OCI-LY1 (cell line): Measurements from ENCODE around the gene WIPF3.

Source experiments
- H2AFZ ChIP-seq: fragments of 200-600 bp; sonication (generic), shearing (Covaris generic); 2 replicates; pipeline ENCODE4 v1.6.0; 2014; ENCODE audit warnings: antibody characterized with exemption, mild to moderate bottlenecking, low read length
- H3F3A ChIP-seq: fragments of 200-600 bp; sonication (generic), shearing (Covaris generic); 2 replicates; pipeline ENCODE4 v1.6.0; 2014; ENCODE audit warnings: mild to moderate bottlenecking, antibody characterized with exemption, low read length, moderate library complexity; ENCODE audit not compliant: insufficient read depth
- H3K27ac ChIP-seq: fragments of 200-600 bp; sonication (generic); 2 replicates; pipeline ENCODE4 v1.5.1; 2014; ENCODE audit warnings: low read length, mixed run types, mild to moderate bottlenecking, low read depth; ENCODE audit not compliant: poor library complexity, severe bottlenecking
- H3K27me3 ChIP-seq: fragments of 200-600 bp; sonication (generic); 2 replicates; pipeline ENCODE4 v1.6.0; 2014; ENCODE audit warnings: antibody characterized with exemption, mild to moderate bottlenecking, low read length, moderate library complexity; ENCODE audit not compliant: insufficient read depth
- H3K36me3 ChIP-seq: fragments of 200-600 bp; sonication (generic); 2 replicates; pipeline ENCODE4 v1.6.1; 2014; ENCODE audit warnings: mild to moderate bottlenecking, antibody characterized with exemption, low read length, moderate library complexity, mixed read lengths; ENCODE audit not compliant: insufficient read depth
- H3K4me1 ChIP-seq: fragments of 200-600 bp; sonication (generic); 2 replicates; pipeline ENCODE4 v1.5.1; 2014; ENCODE audit warnings: mild to moderate bottlenecking, low read length, moderate library complexity; ENCODE audit not compliant: insufficient read depth, severe bottlenecking
- H3K4me2 ChIP-seq: fragments of 200-600 bp; sonication (generic), shearing (Covaris generic); 2 replicates; pipeline ENCODE4 v1.6.1; 2014; ENCODE audit warnings: low read length
- H3K4me3 ChIP-seq: fragments of 200-600 bp; sonication (generic); 2 replicates; pipeline ENCODE4 v1.5.1; 2014; ENCODE audit warnings: low read length, low read depth, mild to moderate bottlenecking, mixed read lengths; ENCODE audit not compliant: poor library complexity, severe bottlenecking
- H3K79me2 ChIP-seq: fragments of 200-600 bp; shearing (Covaris generic); 2 replicates; pipeline ENCODE4 v1.6.1; 2016; ENCODE audit warnings: mixed run types, low read length, mixed read lengths; ENCODE audit not compliant: insufficient read depth
- H3K9ac ChIP-seq: fragments of 200-600 bp; sonication (generic), shearing (Covaris generic); 2 replicates; pipeline ENCODE4 v1.6.1; 2014; ENCODE audit warnings: mild to moderate bottlenecking, low read length, mixed read lengths
- H3K9me2 ChIP-seq: fragments of 200-600 bp; sonication (generic), shearing (Covaris generic); 2 replicates; pipeline ENCODE4 v1.6.1; 2014; ENCODE audit warnings: low read depth, mild to moderate bottlenecking, low read length, mixed read lengths
- H3K9me3 ChIP-seq: fragments of 200-600 bp; shearing (Covaris generic); 2 replicates; pipeline ENCODE4 v1.6.1; 2014; ENCODE audit warnings: low read length, mixed read lengths
- H4K20me1 ChIP-seq: fragments of 200-600 bp; sonication (generic), shearing (Covaris generic); 2 replicates; pipeline ENCODE4 v1.6.0; 2016; ENCODE audit warnings: mild to moderate bottlenecking, low read length; ENCODE audit not compliant: insufficient read depth
- EZH2 ChIP-seq: fragments of 200-600 bp; sonication (generic), shearing (Covaris generic); IDR thresholded peaks from 2 replicates; pipeline ENCODE4 v1.8.0; 2017; ENCODE audit warnings: borderline replicate concordance, mixed run types, mild to moderate bottlenecking, antibody characterized with exemption, low read length, moderate library complexity, mixed read lengths
- TF ChIP-seq, protein P1 (sequence below): fragments of 200-600 bp; sonication (generic), shearing (Covaris generic); IDR thresholded peaks from 2 replicates; pipeline ENCODE4 v1.5.1; 2017; ENCODE audit warnings: mild to moderate bottlenecking, antibody characterized with exemption, low read length, moderate library complexity, mixed read lengths

Gene WIPF3

DNA sequence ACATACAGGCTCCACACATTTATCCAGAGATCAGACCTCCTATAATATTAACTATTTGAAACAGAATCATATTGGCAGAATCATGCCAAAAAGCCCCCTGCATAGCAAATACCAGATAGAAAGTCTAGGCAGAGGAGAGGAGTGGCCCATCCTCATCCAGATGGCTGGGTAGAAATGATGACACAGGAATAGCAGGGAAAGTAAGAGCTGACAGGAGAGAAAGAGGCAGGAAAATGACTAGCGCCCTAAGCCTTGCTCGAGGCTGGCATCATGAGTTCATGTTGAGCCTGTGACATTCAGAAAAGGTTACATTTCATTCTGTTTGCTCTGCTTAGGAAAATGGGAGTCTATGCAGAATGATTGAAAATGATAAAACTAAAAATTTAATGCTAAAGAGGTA lies 27.6 kb downstream of the WIPF3 start:
- Histone ChIP-seq H3K9ac (no peak overlapping the region), H3K4me3 (no peak overlapping the region), H3F3A (no peaks in the 10 kb centered on the region), H3K79me2 (no peaks in the 10 kb centered on the region), H3K9me2 (no peaks in the 10 kb centered on the region), H2AFZ (no peak overlapping the region), H3K4me2 (no peak overlapping the region), H3K36me3 (no peaks in the 10 kb centered on the region), H3K9me3 (peaks cover 4% of the 10 kb centered on the region; the same call in 1 of the 2 replicates), H3K27me3 (no peaks in the 10 kb centered on the region), H4K20me1 (no peaks in the 10 kb centered on the region), H3K4me1 (no peaks in the 10 kb centered on the region), H3K27ac (no peak overlapping the region)
- TF ChIP-seq, protein P1, sequence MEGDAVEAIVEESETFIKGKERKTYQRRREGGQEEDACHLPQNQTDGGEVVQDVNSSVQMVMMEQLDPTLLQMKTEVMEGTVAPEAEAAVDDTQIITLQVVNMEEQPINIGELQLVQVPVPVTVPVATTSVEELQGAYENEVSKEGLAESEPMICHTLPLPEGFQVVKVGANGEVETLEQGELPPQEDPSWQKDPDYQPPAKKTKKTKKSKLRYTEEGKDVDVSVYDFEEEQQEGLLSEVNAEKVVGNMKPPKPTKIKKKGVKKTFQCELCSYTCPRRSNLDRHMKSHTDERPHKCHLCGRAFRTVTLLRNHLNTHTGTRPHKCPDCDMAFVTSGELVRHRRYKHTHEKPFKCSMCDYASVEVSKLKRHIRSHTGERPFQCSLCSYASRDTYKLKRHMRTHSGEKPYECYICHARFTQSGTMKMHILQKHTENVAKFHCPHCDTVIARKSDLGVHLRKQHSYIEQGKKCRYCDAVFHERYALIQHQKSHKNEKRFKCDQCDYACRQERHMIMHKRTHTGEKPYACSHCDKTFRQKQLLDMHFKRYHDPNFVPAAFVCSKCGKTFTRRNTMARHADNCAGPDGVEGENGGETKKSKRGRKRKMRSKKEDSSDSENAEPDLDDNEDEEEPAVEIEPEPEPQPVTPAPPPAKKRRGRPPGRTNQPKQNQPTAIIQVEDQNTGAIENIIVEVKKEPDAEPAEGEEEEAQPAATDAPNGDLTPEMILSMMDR, result no peak
- TF ChIP-seq EZH2, result no peak

DNA sequence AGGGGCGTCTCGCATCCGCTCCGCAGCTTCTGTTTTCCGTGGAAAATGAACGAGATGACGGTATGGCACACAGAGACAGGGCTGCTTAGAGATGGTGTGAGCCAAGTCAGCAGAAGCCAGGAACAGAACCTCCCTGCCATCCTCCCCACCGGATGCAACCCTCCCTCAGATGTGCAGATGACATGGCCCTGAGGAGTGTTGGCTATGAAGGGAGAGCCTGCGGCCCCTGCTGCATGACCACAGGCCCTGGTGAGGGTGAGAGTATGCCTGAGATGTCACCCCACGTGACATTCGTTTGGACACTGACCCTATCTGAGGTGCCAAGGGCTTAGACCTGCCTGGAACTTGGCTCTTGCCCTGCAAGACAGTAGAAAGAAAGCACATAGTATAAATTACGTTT lies 29.4 kb downstream of the WIPF3 start:
- Histone ChIP-seq H3K79me2 (no peaks in the 10 kb centered on the region), H3K4me2 (no peak overlapping the region), H3K9me3 (peaks cover 4% of the 10 kb centered on the region; the same call in 1 of the 2 replicates), H3K27ac (no peak overlapping the region), H3F3A (no peaks in the 10 kb centered on the region), H3K9ac (no peak overlapping the region), H2AFZ (no peak overlapping the region), H3K36me3 (no peaks in the 10 kb centered on the region), H4K20me1 (no peaks in the 10 kb centered on the region), H3K9me2 (no peaks in the 10 kb centered on the region), H3K27me3 (no peaks in the 10 kb centered on the region), H3K4me1 (no peaks in the 10 kb centered on the region), H3K4me3 (no peak overlapping the region)
- no peak for TF ChIP-seq EZH2
- TF ChIP-seq, protein P1, result no peak

DNA sequence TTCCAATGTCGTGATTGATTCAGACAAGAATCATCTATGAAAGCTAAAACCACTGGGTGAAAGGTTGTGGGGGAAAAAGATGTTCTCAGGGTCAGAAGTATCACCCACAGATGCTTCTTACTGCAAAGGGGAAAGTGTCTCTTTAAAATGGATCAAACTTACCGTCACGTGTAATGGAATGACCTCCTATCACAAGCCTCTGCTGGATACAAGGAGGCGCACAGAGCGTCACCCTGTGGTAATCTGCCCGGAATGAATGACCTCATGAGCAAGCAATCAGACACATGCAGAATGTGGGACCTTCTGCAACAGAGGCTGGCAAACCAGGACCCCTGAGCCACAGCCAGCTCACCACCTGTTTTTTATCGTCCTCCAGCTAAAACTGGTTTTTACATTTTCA lies 33.0 kb downstream of the WIPF3 start:
- Histone ChIP-seq H3K9me3 (no peaks in the 10 kb centered on the region), H3K9me2 (no peaks in the 10 kb centered on the region), H3K9ac (no peak overlapping the region), H3K27ac (no peak overlapping the region), H3F3A (no peaks in the 10 kb centered on the region), H3K4me3 (no peak overlapping the region), H3K27me3 (no peaks in the 10 kb centered on the region), H2AFZ (no peak overlapping the region), H3K4me2 (no peak overlapping the region), H4K20me1 (no peaks in the 10 kb centered on the region), H3K79me2 (no peaks in the 10 kb centered on the region), H3K36me3 (no peaks in the 10 kb centered on the region), H3K4me1 (no peaks in the 10 kb centered on the region)
- no peak for TF ChIP-seq EZH2
- TF ChIP-seq, protein P1, result no peak
